Measurements from ENCODE around the gene UBASH3B. TPM values are rescaled to one million over a fixed set of nuclear protein-coding genes. Genes with fewer than 3 reads are reported as not detected.
"Not testable (repeated sequence)": the region's sequence is repeated elsewhere in the genome, so short reads cannot be mapped to it uniquely, and the experiment has no call there.

The UBASH3B gene
- 17.9 and 18.3 TPM in 2 replicates for total RNA-seq

GRCh38 chr11:122655527-122656072, at the start of gene UBASH3B:
TSS of gene UBASH3B (plus strand) at chr11:122655722. CDS start at chr11:122656050, 328 bp downstream.
- Mint-ChIP-seq H3K27ac (peak within 1 kb of the TSS; percentile 88), H3K9me3 (no peaks in the 10 kb centered on the region), H3K36me3 (ENCODE audit: low read depth) (peaks cover 7% of the 10 kb centered on the region), H3K4me3 (peak within 1 kb of the TSS; percentile 94), H3K27me3 (ENCODE audit: insufficient read depth) (peaks cover 65% of the 10 kb centered on the region), H3K4me1 (ENCODE audit: low read depth) (peaks cover 13% of the 10 kb centered on the region)
- peak; percentile 48 for DNase-seq (ENCODE audit: low spot score)
- intact Hi-C loops (cut with micrococcal nuclease): loop anchor here (1.0 kb wide), 6 partner anchors 20 to 126 kb away; no protein-coding TSS in a partner anchor

DNA sequence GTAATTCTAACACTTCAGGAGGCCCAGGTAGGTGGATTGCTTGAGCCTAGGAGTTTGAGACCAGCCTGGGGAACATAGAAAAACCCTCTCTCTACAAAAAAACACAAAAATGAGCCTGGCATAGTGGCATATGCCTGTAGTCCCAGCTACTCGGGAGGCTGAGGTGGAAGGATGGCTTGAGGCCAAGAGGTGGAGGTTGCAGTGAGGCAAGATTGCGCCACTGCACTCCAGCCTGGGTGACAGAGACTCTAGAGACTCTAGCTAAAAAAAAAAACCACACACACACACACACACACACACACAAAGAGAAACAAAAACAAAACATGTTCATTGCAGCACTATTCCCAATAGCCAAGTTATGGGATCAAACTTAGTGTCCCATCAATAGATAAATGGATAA, 48.4 kb upstream of the UBASH3B start:
- H3K9me3 Mint-ChIP-seq; H3K27me3 Mint-ChIP-seq (ENCODE audit: insufficient read depth); H3K36me3 Mint-ChIP-seq (ENCODE audit: low read depth); DNase-seq (ENCODE audit: low spot score); intact Hi-C loops (cut with micrococcal nuclease); H3K4me3 Mint-ChIP-seq; H3K4me1 Mint-ChIP-seq (ENCODE audit: low read depth); H3K27ac Mint-ChIP-seq: not testable (repeated sequence)

GRCh38 chr11:122612123-122612824, 43.2 kb upstream of the UBASH3B start:
- no peak for DNase-seq (ENCODE audit: low spot score)
- Mint-ChIP-seq H3K9me3 (no peaks in the 10 kb centered on the region), H3K27ac (no peak overlapping the region), H3K36me3 (ENCODE audit: low read depth) (no peaks in the 10 kb centered on the region), H3K4me3 (no peak overlapping the region), H3K27me3 (ENCODE audit: insufficient read depth) (no peaks in the 10 kb centered on the region), H3K4me1 (ENCODE audit: low read depth) (no peaks in the 10 kb centered on the region)
- intact Hi-C loops (cut with micrococcal nuclease): no loop called here

DNA sequence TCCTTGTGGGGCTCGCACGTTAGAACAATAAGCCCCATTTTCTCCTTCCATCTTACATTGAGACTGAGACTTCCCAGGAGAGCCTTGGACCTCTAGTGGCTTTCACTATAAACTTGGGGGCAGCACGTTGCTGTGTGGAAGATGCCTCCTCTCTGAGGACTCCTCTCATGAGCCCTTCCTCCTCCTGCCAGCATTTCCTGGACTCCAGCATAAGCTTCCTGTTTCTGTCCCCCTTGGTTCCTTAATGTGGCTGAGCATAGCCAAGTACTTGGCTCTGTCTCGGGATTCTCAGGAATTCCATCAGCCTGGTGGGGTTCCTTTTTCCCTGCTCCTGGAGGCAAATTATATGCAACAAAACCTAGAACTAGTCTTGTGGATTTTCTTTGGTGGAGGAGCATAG, 38.8 kb upstream of the UBASH3B start:
- H3K4me1 Mint-ChIP-seq (ENCODE audit: low read depth): no peaks in the 10 kb centered on the region
- no peaks in the 10 kb centered on the region for H3K36me3 Mint-ChIP-seq (ENCODE audit: low read depth)
- H3K4me3 Mint-ChIP-seq: no peak overlapping the region
- H3K27ac Mint-ChIP-seq: no peak overlapping the region
- intact Hi-C loops (cut with micrococcal nuclease): no loop called here
- DNase-seq (ENCODE audit: low spot score): no peak
- no peaks in the 10 kb centered on the region for H3K9me3 Mint-ChIP-seq
- peaks cover 6% of the 10 kb centered on the region for H3K27me3 Mint-ChIP-seq (ENCODE audit: insufficient read depth)

GRCh38 chr11:122617297-122617696, 38.2 kb upstream of the UBASH3B start:
- H3K36me3 Mint-ChIP-seq (ENCODE audit: low read depth): no peaks in the 10 kb centered on the region
- H3K9me3 Mint-ChIP-seq: no peaks in the 10 kb centered on the region
- no peaks in the 10 kb centered on the region for H3K4me1 Mint-ChIP-seq (ENCODE audit: low read depth)
- no peak for DNase-seq (ENCODE audit: low spot score)
- H3K27me3 Mint-ChIP-seq (ENCODE audit: insufficient read depth): peaks cover 6% of the 10 kb centered on the region
- intact Hi-C loops (cut with micrococcal nuclease): no loop called here
- H3K27ac Mint-ChIP-seq: no peak overlapping the region
- no peak overlapping the region for H3K4me3 Mint-ChIP-seq

GRCh38 chr11:122617926-122618325, 37.6 kb upstream of the UBASH3B start:
- H3K9me3 Mint-ChIP-seq: no peaks in the 10 kb centered on the region
- peaks cover 6% of the 10 kb centered on the region for H3K27me3 Mint-ChIP-seq (ENCODE audit: insufficient read depth)
- no peaks in the 10 kb centered on the region for H3K36me3 Mint-ChIP-seq (ENCODE audit: low read depth)
- intact Hi-C loops (cut with micrococcal nuclease): no loop called here
- no peak overlapping the region for H3K27ac Mint-ChIP-seq
- no peaks in the 10 kb centered on the region for H3K4me1 Mint-ChIP-seq (ENCODE audit: low read depth)
- DNase-seq (ENCODE audit: low spot score): no peak
- H3K4me3 Mint-ChIP-seq: no peak overlapping the region

DNA sequence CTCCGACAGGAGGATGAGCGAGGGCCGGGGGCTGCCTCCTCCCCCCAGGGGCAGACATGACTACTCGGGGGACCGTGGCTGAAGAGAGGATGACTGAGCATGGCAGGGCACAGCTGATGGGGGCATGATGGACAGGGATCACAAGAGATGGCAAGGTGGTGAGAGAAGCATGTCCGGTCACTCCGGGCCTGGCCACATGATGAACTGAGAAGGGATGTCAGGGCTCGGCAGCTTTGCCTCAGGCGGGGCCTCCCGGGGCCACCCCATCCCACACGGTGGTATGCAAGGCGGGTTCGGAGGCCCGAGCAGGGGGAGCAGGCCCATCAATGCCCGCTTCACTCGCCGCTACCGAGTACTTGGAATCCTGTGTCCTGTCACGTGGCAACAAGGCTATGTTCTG, 36.6 kb upstream of the UBASH3B start:
- Mint-ChIP-seq H3K27me3 (ENCODE audit: insufficient read depth) (peaks cover 6% of the 10 kb centered on the region), H3K9me3 (no peaks in the 10 kb centered on the region), H3K27ac (no peak overlapping the region), H3K4me3 (no peak overlapping the region), H3K4me1 (ENCODE audit: low read depth) (no peaks in the 10 kb centered on the region), H3K36me3 (ENCODE audit: low read depth) (no peaks in the 10 kb centered on the region)
- intact Hi-C loops (cut with micrococcal nuclease): no loop called here
- no peak for DNase-seq (ENCODE audit: low spot score)

DNA sequence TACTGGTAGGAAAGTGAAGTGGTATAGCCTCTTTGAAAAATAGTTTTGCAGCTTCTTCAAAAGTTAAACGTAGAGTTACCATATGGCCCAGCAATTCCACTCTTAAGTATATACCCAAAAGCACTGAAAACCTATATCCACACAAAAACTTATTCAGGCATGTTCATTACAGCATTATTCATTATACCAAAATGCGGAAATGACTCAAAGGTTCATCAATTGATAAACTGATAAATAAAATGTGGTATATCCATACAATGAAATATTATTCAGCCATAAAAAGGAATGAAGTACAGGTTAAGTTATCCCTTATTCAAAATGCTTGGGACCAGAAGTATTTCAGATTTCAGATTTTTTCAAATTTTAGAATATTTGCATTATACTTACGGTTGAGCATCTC, 35.8 kb upstream of the UBASH3B start:
- no peak overlapping the region for H3K27ac Mint-ChIP-seq
- DNase-seq (ENCODE audit: low spot score): no peak
- intact Hi-C loops (cut with micrococcal nuclease): no loop called here
- no peaks in the 10 kb centered on the region for H3K9me3 Mint-ChIP-seq
- H3K36me3 Mint-ChIP-seq (ENCODE audit: low read depth): no peaks in the 10 kb centered on the region
- H3K27me3 Mint-ChIP-seq (ENCODE audit: insufficient read depth): peaks cover 6% of the 10 kb centered on the region
- no peak overlapping the region for H3K4me3 Mint-ChIP-seq
- H3K4me1 Mint-ChIP-seq (ENCODE audit: low read depth): no peaks in the 10 kb centered on the region

- DNase-seq (ENCODE audit: low spot score); H3K9me3 Mint-ChIP-seq; H3K36me3 Mint-ChIP-seq (ENCODE audit: low read depth); intact Hi-C loops (cut with micrococcal nuclease); H3K27me3 Mint-ChIP-seq (ENCODE audit: insufficient read depth); H3K4me3 Mint-ChIP-seq; H3K27ac Mint-ChIP-seq; H3K4me1 Mint-ChIP-seq (ENCODE audit: low read depth): not testable (repeated sequence)
These were observed 30.0 kb upstream of the UBASH3B start for GRCh38 chr11:122625501-122625900.

- peaks cover 4% of the 10 kb centered on the region for H3K4me1 Mint-ChIP-seq (ENCODE audit: low read depth)
These were observed 29.4 kb upstream of the UBASH3B start for GRCh38 chr11:122625976-122626665.

DNA sequence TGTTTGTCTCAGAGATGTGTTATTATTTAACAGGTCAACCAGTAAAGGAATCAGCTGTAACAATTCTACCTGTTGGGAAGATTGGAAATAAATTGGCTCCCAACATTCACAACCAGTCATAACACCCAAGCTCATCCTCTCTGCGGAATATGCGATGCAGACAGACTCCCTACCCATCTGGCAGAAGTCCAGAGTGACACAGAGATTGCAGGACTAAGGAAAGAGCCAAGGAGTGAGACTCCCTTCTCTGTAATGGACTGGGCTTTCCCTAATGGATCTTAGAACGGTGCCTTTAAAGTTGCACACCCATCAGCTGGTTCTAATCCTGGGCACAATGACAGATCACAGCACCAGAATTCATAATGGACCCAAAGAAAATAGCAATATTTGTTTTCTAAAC, 27.8 kb upstream of the UBASH3B start:
- H3K36me3 Mint-ChIP-seq (ENCODE audit: low read depth): no peaks in the 10 kb centered on the region
- no peak overlapping the region for H3K4me3 Mint-ChIP-seq
- no peak overlapping the region for H3K27ac Mint-ChIP-seq
- H3K4me1 Mint-ChIP-seq (ENCODE audit: low read depth): peaks cover 4% of the 10 kb centered on the region
- no peaks in the 10 kb centered on the region for H3K9me3 Mint-ChIP-seq
- DNase-seq (ENCODE audit: low spot score): no peak
- intact Hi-C loops (cut with micrococcal nuclease): no loop called here
- H3K27me3 Mint-ChIP-seq (ENCODE audit: insufficient read depth): peaks cover 2% of the 10 kb centered on the region

More at GRCh38 chr11:122625976-122626665, 29.4 kb upstream of the UBASH3B start:
- H3K27me3 Mint-ChIP-seq (ENCODE audit: insufficient read depth): peaks cover 5% of the 10 kb centered on the region
- DNase-seq (ENCODE audit: low spot score): no peak
- H3K4me3 Mint-ChIP-seq: no peak overlapping the region
- no peak overlapping the region for H3K27ac Mint-ChIP-seq
- H3K36me3 Mint-ChIP-seq (ENCODE audit: low read depth): no peaks in the 10 kb centered on the region
- no peaks in the 10 kb centered on the region for H3K9me3 Mint-ChIP-seq
- intact Hi-C loops (cut with micrococcal nuclease): no loop called here

GRCh38 chr11:122628810-122629555, 26.5 kb upstream of the UBASH3B start:
- peaks cover 5% of the 10 kb centered on the region for H3K27me3 Mint-ChIP-seq (ENCODE audit: insufficient read depth)
- H3K36me3 Mint-ChIP-seq (ENCODE audit: low read depth): no peaks in the 10 kb centered on the region
- no peak overlapping the region for H3K4me3 Mint-ChIP-seq
- peak; percentile 34 for DNase-seq (ENCODE audit: low spot score)
- H3K9me3 Mint-ChIP-seq: no peaks in the 10 kb centered on the region
- H3K4me1 Mint-ChIP-seq (ENCODE audit: low read depth): peaks cover 4% of the 10 kb centered on the region
- intact Hi-C loops (cut with micrococcal nuclease): loop anchor here (1.0 kb wide), 4 partner anchors 49 to 225 kb away; no protein-coding TSS in a partner anchor
- H3K27ac Mint-ChIP-seq: no peak overlapping the region
